K562 (cell line): ENCODE results near the gene CRCP. TPM values are rescaled to one million over a fixed set of nuclear protein-coding genes. Genes with fewer than 3 reads are reported as not detected.

Source experiments
- ASH1L ChIP-seq: fragments of 450-650 bp; IDR thresholded peaks from 2 replicates; pipeline ENCODE4 v1.6.1; 2018; ENCODE audit warnings: borderline replicate concordance, mild to moderate bottlenecking, low read depth; ENCODE audit not compliant: partially characterized antibody
- ATF1 ChIP-seq, 2 experiments: fragments of 450-650 bp in 1 of 2; IDR thresholded peaks; 2 replicates each; pipeline ENCODE4 v1.6.1; 2016; ENCODE audit warnings: missing compliant biosample characterization in 1 of 2, missing genetic modification characterization in 1 of 2
- CBFB ChIP-seq: sonication (generic); formaldehyde crosslinking; IDR thresholded peaks from 2 replicates; pipeline ENCODE4 v1.4.0; 2020; ENCODE audit warnings: mild to moderate bottlenecking, missing genetic modification reagents
- ETV5 ChIP-seq: sonication (generic); formaldehyde crosslinking; IDR thresholded peaks from 2 replicates; pipeline ENCODE4 v1.4.0; 2020; ENCODE audit warnings: low read depth, mild to moderate bottlenecking, missing genetic modification reagents
- ETV6 ChIP-seq, 3 experiments: fragments of 150-350 bp in 1 of 3; sonication (generic) in 1 of 3; formaldehyde crosslinking in 1 of 3; IDR thresholded peaks; 2 replicates each; pipeline versions ENCODE4 v1.6.1 to v1.8.0; 2014 to 2022; ENCODE audit warnings: borderline replicate concordance in 2 of 3, low read depth in 2 of 3, antibody characterized with exemption in 1 of 3, low read length in 1 of 3, mild to moderate bottlenecking in 1 of 3, missing genetic modification reagents in 1 of 3
- NBN ChIP-seq: fragments of 450-650 bp; IDR thresholded peaks from 2 replicates; pipeline ENCODE4 v1.6.1; 2016; ENCODE audit warnings: low read depth, mild to moderate bottlenecking
- POLR2AphosphoS5 ChIP-seq: IDR thresholded peaks from 2 replicates; pipeline ENCODE4 v1.6.1; 2011; ENCODE audit warnings: mild to moderate bottlenecking, low read depth, low read length, moderate library complexity; ENCODE audit not compliant: control insufficient read depth, insufficient read depth
- ZBTB8A ChIP-seq: fragments of 450-650 bp; IDR thresholded peaks from 2 replicates; pipeline ENCODE4 v1.6.1; 2018; ENCODE audit warnings: mild to moderate bottlenecking, moderate library complexity; ENCODE audit not compliant: partially characterized antibody
- ZC3H11A ChIP-seq: IDR thresholded peaks from 2 replicates; pipeline ENCODE4 v1.6.1; 2012; ENCODE audit warnings: low read depth, low read length, improper control_type of control experiment
- ZNF696 ChIP-seq: fragments of 250-450 bp; sonication (Bioruptor Pico); conservative IDR thresholded peaks from 2 replicates; pipeline ENCODE4 v1.4.0; 2020; ENCODE audit warnings: mild to moderate bottlenecking, moderate library complexity
- ZNF778 ChIP-seq: fragments of 450-650 bp; formaldehyde crosslinking; IDR thresholded peaks from 2 replicates; pipeline ENCODE4 v1.4.0; 2020; ENCODE audit warnings: mild to moderate bottlenecking, moderate library complexity
- polyA plus RNA-seq, 8 experiments: library from polyadenylated mRNA; depleted of rRNA in 4 of 8; stranded (reverse) in 5 of 8; unstranded in 3 of 8; fragments of >200 nt; fragmentation: Nextera tagmentation in 2 of 8; fragmentation: Illumina TruSeq in 1 of 8; extraction: Ambion mirVana in 2 of 8; extraction: Trizol in 1 of 8; gene quantifications; 2 replicates each; pipeline versions ENCODE4 v1.2.1 to v1.2.3, GENCODE V29; 2011 to 2014; ENCODE audit warnings: inconsistent platforms in 1 of 8, missing spikeins in 1 of 8
- total RNA-seq, 7 experiments: library from RNA; depleted of rRNA in 6 of 7; stranded (reverse); fragments of >200 nt in 6 of 7; fragmentation: Illumina TruSeq in 2 of 7; extraction: Trizol in 2 of 7; gene quantifications; 2 replicates each; pipeline versions ENCODE4 v1.2.1 to v1.2.3, GENCODE V29; 2011 to 2021; ENCODE audit warnings: low replicate concordance in 1 of 7
- TF ChIP-seq, protein P1 (sequence below): IDR thresholded peaks from 2 replicates; pipeline ENCODE4 v1.6.1; 2011; ENCODE audit warnings: borderline replicate concordance, low read depth, mild to moderate bottlenecking, moderate library complexity, low read length; ENCODE audit not compliant: insufficient read depth, poor library complexity, severe bottlenecking
- TF ChIP-seq, protein P2 (sequence below), 2 experiments: fragments of 450-650 bp in 1 of 2; IDR thresholded peaks; 2 replicates each; pipeline ENCODE4 v1.6.1; 2011 to 2017; ENCODE audit warnings: low read depth in 2 of 2, antibody characterized with exemption in 1 of 2, borderline replicate concordance in 1 of 2, low read length in 1 of 2, mild to moderate bottlenecking in 1 of 2, mixed read lengths in 1 of 2; ENCODE audit not compliant: control insufficient read depth in 1 of 2
- TF ChIP-seq, protein P3 (sequence below), 2 experiments: fragments of 450-650 bp; IDR thresholded peaks; 2 replicates each; pipeline ENCODE4 v1.6.1; 2018; ENCODE audit warnings: mild to moderate bottlenecking in 2 of 2, low read depth in 1 of 2; ENCODE audit not compliant: partially characterized antibody in 2 of 2

CRCP gene
- total and polyA plus RNA-seq, 9 of the 15 experiments (the other 6 are each of a cell fraction or from before 2014, with no cell fraction given), result 22.1 to 58.3 (median 43.4) TPM

DNA sequence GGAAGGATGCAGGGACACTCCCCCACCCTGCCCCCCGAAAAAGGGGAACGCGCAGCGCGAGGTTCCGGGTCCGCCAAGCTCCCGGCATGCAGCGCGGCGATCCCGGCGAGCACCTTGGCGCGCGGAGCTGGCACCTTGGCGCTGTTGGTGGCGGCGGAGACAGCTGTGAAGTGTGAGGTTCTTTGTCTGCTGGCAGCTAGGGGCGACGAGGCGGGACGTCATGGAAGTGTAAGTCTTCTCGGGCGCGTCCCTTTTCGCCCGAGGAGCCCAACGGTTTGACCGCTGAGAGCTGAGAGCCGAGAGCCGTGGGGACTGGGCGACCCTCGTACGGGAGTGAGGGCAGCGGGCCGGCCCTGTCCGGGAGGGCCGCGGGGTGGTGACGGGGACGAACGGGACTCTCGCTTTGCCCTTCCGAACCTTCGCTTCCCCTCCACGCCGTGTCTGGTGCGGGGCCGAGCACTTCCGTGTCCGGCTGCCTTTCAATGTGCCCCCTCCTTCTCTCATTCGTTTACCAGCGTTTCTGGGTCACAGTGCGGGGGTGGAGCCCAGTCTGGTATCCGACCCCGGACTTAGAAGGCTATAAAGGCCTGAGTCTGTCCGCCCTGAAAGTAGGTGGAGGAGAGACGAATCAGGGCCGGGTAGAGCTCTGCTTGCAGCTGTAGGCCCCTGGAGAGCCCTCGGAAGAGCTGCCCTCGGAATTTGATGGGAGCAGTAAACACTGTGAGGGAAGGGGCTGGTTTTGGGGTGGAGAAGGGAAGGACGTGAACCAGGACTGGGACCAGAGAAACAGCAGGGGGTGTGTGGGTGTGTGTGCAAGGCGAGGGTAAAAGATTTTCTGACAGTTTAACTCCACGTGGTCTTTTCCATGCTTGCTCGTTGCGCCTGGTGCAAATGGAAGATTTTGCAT is at the start of gene CRCP (continued):
- TF ChIP-seq POLR2AphosphoS5, result peak; percentile 83
- TF ChIP-seq CBFB (CRISPR knock-in tag), result no peak
- TF ChIP-seq ATF1 (CRISPR knock-in tag; IDR thresholded peaks at IDR 0.05), result no peak
- peak; percentile 81 for TF ChIP-seq ATF1 (tag; IDR thresholded peaks at IDR 0.05)
- TF ChIP-seq ETV5 (CRISPR knock-in tag), result 0 out of 2 replicates have a peak, but pooled peaks have one; percentile 14
- peak in 1 of 2 experiments; percentile 32; a peak in 1 of 4 replicates for TF ChIP-seq ETV6 (IDR thresholded peaks at IDR 0.05; ENCODE audit: borderline replicate concordance in 1 of 2, low read depth in 2 of 2, low read length in 1 of 2)
- no peak for TF ChIP-seq ETV6 (CRISPR knock-in tag; IDR thresholded peaks at IDR 0.05; ENCODE audit: borderline replicate concordance)
- TF ChIP-seq, protein P1, sequence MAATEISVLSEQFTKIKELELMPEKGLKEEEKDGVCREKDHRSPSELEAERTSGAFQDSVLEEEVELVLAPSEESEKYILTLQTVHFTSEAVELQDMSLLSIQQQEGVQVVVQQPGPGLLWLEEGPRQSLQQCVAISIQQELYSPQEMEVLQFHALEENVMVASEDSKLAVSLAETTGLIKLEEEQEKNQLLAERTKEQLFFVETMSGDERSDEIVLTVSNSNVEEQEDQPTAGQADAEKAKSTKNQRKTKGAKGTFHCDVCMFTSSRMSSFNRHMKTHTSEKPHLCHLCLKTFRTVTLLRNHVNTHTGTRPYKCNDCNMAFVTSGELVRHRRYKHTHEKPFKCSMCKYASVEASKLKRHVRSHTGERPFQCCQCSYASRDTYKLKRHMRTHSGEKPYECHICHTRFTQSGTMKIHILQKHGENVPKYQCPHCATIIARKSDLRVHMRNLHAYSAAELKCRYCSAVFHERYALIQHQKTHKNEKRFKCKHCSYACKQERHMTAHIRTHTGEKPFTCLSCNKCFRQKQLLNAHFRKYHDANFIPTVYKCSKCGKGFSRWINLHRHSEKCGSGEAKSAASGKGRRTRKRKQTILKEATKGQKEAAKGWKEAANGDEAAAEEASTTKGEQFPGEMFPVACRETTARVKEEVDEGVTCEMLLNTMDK, result peak; percentile 61
- TF ChIP-seq NBN, result no peak
- TF ChIP-seq, protein P2, sequence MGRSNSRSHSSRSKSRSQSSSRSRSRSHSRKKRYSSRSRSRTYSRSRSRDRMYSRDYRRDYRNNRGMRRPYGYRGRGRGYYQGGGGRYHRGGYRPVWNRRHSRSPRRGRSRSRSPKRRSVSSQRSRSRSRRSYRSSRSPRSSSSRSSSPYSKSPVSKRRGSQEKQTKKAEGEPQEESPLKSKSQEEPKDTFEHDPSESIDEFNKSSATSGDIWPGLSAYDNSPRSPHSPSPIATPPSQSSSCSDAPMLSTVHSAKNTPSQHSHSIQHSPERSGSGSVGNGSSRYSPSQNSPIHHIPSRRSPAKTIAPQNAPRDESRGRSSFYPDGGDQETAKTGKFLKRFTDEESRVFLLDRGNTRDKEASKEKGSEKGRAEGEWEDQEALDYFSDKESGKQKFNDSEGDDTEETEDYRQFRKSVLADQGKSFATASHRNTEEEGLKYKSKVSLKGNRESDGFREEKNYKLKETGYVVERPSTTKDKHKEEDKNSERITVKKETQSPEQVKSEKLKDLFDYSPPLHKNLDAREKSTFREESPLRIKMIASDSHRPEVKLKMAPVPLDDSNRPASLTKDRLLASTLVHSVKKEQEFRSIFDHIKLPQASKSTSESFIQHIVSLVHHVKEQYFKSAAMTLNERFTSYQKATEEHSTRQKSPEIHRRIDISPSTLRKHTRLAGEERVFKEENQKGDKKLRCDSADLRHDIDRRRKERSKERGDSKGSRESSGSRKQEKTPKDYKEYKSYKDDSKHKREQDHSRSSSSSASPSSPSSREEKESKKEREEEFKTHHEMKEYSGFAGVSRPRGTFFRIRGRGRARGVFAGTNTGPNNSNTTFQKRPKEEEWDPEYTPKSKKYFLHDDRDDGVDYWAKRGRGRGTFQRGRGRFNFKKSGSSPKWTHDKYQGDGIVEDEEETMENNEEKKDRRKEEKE (IDR thresholded peaks at IDR 0.05; ENCODE audit: borderline replicate concordance in 1 of 2, control insufficient read depth in 1 of 2, low read depth in 2 of 2, low read length in 1 of 2), result 0 out of 4 replicates have a peak, but pooled peaks of 1 of the 2 experiments have one; percentile 41
- TF ChIP-seq ZNF778 (CRISPR knock-in tag), result no peak
- TF ChIP-seq, protein P3, sequence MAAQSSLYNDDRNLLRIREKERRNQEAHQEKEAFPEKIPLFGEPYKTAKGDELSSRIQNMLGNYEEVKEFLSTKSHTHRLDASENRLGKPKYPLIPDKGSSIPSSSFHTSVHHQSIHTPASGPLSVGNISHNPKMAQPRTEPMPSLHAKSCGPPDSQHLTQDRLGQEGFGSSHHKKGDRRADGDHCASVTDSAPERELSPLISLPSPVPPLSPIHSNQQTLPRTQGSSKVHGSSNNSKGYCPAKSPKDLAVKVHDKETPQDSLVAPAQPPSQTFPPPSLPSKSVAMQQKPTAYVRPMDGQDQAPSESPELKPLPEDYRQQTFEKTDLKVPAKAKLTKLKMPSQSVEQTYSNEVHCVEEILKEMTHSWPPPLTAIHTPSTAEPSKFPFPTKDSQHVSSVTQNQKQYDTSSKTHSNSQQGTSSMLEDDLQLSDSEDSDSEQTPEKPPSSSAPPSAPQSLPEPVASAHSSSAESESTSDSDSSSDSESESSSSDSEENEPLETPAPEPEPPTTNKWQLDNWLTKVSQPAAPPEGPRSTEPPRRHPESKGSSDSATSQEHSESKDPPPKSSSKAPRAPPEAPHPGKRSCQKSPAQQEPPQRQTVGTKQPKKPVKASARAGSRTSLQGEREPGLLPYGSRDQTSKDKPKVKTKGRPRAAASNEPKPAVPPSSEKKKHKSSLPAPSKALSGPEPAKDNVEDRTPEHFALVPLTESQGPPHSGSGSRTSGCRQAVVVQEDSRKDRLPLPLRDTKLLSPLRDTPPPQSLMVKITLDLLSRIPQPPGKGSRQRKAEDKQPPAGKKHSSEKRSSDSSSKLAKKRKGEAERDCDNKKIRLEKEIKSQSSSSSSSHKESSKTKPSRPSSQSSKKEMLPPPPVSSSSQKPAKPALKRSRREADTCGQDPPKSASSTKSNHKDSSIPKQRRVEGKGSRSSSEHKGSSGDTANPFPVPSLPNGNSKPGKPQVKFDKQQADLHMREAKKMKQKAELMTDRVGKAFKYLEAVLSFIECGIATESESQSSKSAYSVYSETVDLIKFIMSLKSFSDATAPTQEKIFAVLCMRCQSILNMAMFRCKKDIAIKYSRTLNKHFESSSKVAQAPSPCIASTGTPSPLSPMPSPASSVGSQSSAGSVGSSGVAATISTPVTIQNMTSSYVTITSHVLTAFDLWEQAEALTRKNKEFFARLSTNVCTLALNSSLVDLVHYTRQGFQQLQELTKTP (IDR thresholded peaks at IDR 0.05; ENCODE audit: low read depth in 1 of 2, partially characterized antibody in 2 of 2), result peak in 1 of 2 experiments; percentile 88
- no peak for TF ChIP-seq ZC3H11A
- TF ChIP-seq ZBTB8A, result no peak
- no peak for TF ChIP-seq ASH1L
- no peak for TF ChIP-seq ZNF696 (CRISPR knock-in tag)
